Activated naive CD4-positive, alpha-beta T cell (primary cell): ENCODE results near the gene ING1.
"Not testable (repeated sequence)": the region's sequence is repeated elsewhere in the genome, so short reads cannot be mapped to it uniquely, and the experiment has no call there.

Experiments used
- DNase-seq, 4 experiments: peaks; one replicate each; lab custom pipeline; 2025; lab: John Stamatoyannopoulos, UW

ING1 gene, protein sequence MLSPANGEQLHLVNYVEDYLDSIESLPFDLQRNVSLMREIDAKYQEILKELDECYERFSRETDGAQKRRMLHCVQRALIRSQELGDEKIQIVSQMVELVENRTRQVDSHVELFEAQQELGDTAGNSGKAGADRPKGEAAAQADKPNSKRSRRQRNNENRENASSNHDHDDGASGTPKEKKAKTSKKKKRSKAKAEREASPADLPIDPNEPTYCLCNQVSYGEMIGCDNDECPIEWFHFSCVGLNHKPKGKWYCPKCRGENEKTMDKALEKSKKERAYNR

DNA sequence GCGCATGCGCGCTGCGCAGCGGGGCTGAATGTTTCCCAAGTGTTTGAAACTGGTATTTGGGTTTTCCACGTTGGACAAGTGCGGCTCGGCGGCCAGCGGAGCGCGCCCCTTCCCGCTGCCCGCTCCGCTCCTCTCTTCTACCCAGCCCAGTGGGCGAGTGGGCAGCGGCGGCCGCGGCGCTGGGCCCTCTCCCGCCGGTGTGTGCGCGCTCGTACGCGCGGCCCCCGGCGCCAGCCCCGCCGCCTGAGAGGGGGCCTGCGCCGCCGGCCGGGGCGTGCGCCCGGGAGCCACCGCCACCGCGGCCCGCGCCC is at the start of gene ING1:
Gene ING1 (plus strand): TSS at position 59 of the 311 bp plus-strand sequence. CDS start 450 bp downstream, outside the sequence.
- no peak for DNase-seq

DNA sequence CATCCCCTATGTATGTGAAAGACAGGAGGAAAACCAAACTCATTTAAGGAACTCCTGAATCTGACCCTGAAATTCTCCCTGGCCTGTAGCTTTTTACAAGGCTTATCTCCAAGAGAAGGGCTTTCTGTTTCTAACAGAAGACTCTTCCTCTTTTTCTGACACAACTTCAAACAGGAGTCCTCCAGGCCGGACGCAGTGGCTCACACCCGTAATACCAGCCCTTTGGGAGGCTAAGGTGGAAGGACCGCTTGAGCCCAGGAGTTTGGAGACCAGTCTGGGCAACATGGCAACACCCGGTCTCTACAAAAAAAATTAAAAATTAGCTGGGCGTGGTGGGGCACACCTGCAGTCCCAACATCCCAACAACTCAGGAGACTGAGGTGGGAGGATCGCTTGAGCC is 49.5 kb upstream of the ING1 start:
- DNase-seq: no peak

DNA sequence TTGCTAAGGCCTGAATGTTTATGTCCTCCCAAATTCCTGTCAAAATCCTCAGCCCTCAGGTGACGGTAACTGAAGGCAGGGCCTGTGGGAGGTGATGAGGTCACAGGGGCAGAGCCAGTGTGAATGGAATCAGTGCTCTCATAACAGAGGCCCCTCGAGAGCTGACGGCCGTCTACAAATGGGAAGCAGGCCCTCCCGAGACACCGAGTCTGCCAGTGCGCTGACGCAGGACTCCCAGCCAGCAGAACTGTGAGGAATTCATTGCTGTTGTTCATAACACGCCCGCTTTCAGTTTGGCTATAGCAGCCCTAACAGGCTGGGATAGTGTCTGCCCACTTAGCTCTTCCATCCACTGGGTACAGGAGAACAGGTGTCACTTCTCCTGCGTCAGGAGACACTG is 48.8 kb upstream of the ING1 start:
- DNase-seq: no peak

DNA sequence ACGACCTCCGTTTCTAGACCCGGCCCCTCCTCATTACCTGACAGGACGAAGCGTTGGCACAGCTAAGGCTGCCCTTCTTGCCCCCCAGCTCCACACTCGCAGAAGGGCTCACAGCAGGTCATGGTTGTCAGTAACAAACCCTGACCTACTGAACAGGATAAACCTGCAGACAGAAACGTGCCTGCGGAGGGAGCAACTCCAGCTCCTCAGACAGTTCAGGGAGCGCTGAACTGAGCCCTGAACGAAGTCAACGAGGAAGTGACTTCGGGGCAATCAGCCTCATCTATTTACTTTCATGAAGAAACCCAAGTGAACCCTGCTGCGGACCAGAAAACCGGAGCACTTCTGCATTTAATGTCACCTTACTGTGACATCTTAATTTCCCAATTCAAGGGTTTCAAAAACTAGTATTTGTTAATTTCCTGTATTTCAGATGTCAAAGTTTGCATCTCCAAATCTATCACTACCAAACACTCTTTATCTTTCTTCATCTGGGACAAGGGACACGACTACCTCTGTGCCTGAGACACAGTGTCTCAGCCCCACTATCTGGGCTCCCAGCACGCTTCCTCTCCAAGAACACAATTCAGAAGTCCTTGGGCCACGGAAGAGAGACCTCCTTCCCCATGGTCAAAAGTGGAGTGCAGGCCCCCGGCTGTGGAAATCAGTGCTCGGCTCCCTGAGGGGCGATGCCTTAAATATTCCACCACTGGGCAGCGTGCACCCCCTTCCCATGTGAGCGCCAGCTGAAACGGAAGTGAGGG is 47.8 kb upstream of the ING1 start:
- no peak for DNase-seq

DNA sequence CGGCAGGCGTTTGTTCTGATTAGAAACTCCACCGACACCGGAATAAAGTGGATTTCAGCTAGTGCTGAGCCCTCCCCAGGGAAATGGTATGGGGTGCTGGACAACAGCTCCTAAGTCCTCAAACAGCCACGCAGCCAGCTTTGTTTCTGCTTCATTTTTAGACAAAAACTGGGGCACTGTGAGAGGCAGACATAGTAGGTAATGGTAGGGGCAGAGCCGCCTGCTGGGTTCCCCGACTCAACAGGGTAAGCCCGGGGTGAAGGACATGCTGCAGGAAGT is 47.3 kb upstream of the ING1 start:
- no peak for DNase-seq

DNA sequence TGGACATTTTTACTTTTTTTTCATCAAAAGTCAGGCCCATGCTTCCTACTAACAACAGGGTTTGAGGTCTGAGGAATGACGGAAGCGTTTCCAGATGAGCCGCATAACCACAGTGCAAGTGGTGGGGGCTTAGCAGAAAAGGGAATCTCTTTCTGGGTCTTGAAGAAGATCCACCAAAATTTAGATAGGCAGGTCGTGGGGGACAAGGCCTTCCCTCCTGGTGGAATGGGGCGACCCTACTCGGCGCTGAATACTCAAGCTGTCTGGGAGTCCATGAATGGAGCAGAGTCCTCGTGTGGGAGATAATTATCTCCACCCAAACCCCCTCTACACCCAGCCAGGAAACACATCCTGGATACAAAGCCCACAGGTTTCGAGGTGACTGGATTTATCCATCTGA is 44.5 kb upstream of the ING1 start:
- DNase-seq: no peak

DNA sequence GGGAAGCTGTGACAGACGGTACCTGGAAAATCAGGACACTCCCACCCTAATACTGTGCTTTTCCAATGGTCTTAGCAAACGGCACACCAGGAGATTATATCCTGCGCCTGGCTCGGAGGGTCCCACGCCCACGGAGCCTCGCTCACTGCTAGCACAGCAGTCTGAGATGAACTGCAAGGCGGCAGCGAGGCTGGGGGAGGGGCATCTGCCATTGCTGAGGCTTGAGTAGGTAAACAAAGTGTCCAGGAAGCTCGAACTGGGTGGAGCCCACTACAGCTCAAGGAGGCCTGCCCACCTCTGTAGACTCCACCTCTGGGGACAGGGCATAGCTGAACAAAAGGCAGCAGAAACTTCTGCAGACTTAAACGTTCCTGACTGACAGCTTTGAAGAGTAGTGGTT is 43.7 kb upstream of the ING1 start:
- DNase-seq: not testable (repeated sequence)

DNA sequence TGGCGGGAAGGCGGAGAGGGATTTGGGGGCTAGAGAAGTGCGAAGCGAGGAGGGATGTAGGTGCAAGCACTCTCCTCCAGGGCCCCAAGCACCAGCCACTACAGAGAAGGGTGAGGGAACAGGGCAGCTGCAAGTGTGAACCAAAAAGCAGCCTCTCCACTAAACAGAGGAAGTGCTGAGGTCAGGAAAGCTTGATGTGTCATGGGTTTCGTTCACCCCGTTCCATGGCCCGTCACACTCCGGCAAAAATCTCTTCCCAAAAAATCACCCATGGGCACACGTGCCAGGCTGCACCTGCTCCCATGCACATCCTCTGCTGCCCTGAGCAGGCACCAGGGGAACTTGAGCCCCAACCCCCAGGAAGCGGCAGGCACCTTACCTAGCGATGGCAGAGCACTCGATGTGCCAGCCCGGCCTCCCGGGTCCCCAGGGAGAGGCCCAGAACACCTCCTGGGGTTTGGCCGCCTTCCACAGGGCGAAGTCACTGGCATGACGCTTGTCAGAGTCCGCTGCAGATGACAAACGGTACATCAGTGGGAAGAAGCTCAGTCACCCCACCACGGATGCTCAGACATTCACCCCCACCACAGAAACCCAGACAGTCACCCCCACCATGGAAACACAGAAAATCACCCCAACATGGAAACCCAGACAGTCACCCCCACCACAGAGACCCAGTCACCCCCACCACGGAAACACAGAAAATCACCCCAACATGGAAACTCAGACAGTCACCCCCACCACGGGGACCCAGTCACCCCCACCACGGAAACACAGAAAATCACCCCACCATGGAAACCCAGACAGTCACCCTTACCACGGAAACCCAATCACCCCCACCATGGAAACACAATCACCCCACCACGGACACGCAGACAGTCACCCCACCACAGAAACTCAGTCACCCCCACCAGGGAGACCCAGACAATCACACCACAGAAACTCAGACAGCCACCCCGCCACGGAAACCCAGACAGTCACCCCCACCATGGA is 36.6 kb upstream of the ING1 start:
- no peak for DNase-seq

DNA sequence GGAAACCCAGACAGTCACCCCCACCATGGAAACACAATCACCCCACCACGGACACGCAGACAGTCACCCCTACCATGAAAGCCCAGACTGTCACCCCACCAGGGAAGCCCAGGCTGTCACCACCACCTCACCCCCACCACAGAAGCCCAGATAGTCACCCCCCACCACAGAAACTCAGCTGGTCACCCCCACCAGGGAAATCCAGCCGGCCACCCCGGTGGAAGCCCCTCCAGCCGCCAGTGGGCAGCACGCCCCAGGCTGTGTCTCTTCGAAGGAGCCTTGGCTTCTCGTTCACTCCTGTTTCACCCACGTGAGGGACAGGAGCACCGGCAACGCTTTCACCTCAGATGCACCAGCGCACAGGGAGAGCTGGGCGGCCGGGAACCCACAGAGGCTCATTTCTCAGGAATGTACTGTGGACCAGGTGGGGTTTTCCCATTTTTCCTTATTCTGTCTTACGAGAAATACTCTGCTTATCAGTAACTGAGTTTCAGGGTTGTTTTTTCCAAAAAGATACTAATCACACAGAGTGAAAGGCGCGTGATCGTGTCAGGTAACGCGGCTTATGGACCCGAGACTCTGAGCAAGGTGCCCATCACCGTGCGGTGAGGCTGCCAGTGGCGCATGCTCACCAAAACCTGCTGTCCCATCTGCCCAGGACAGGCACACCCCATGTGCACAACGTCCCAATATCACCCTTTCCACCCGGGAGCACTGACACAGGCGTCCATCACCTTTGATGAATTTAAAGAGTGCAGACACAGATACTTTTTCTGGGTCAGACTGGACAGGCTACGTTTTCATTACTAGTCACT is 35.6 kb upstream of the ING1 start:
- no peak for DNase-seq

DNA sequence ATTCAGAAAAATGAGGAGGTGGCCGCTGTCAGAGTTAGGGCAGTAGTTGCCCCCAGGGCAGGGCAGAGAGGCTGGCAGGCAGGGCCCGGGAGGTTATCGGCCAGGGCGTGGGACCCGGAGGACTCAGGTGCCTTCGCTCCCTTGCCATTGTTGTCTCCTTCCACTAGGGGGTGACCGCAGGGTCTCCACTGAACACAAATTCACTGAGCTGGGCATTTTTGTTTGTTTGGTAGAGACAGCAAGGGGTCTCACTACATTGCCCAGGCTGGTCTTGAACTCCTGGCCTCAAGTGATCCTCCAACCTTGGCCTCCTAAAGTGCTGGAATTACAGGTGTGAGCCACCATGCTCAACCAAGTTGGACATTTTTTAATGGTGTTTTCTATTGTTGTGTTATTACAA is 32.6 kb upstream of the ING1 start:
- no peak for DNase-seq

DNA sequence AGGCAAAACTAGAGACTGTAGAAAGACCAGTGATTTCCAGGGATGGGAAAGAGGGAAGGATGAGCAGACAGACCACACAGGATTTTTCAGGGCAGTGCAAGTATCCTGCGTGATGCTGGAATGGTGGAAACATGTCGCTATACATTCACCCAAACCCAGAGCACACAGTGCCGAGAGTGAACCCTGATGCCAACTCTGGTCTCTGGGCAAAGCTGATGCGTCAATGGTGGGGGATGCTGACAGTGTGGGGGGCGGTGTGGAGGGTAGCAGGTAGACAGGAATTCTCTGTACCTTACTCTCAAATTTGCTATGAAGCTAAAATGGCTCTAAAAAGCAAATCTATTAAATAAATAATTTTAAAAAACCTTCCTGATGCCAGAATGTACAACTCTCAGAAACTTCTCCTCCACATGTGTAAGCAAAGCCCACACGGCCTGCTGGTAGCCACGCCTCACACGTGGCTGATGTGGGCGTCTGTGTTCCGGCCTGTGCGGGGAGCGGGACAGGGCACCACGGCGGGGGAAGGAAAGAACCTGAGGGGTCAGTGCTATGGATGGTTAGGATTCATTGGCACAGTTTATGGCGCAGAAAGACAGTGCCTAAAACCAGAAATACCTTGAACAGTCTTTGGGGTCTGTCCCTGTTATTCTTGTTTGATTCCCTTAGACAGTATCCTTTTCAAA is 31.5 kb upstream of the ING1 start:
- DNase-seq: no peak

DNA sequence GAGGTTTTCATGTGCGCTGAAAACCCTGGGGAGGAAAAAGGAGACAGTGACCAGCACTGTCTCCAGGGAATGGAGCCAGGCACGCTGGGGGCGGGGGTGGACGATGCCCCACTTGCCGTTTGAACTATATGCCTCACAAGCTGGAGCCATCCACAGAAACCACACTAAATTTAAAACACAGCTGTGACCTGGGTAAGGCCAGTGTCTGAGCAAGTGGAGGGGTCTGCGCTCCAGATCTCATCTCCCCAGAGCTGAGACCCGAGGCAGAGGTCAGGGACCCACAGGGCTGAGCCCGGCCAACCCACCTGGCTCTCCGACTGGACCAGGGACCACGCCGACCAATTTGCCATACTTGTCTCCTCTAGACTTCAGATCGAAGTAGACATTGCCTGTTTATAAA is 30.8 kb upstream of the ING1 start:
- no peak for DNase-seq

DNA sequence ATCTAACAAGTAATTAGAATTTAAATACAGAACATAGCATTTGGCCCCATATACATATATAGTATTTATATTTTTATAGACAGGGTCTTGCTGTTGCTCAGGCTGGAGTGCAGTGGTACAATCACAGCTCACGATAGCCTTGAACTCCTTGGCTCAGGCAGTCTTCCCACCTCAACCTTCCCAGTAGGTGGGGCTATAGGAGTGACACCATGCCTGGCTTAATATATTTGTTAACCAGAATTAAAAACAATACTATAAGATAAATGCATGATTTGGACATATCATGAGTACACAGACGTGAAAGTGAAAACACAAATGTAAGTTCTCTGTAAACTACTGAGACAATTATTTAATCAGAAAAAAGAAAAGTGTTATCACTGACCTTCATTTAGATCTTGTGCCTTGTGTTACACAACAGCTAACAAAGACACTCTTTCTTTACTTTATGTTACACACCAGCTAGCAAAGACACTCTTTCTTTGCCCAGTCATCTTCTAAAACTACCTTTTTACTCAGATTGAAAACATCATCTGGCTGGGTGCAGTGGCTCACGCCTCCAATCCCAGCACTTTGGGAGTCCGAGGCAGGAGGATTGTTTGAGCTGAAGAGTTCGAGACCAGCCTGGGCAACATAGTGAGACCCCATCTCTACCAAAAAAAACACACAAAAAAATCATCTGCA is 30.2 kb upstream of the ING1 start:
- DNase-seq: no peak

DNA sequence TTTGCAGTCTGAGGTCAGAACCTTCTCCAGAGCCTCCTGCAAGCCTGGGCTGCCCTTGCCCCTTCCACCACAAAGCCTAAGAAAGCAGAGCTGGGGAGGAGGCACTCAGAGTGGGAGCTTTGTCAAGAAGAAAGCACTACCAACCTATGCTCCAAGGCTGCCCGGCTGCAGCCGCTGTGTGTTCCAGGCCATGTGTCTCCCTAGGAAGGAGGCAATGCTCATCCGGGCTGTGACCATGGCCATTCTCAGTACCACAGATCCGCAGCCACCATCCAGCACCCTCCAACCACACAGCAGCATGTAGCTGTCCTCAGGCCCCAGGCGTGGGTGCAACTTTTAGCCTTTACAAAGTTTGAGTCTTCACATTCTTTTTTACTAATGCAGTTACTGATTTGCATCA is 29.6 kb upstream of the ING1 start:
- DNase-seq: no peak

DNA sequence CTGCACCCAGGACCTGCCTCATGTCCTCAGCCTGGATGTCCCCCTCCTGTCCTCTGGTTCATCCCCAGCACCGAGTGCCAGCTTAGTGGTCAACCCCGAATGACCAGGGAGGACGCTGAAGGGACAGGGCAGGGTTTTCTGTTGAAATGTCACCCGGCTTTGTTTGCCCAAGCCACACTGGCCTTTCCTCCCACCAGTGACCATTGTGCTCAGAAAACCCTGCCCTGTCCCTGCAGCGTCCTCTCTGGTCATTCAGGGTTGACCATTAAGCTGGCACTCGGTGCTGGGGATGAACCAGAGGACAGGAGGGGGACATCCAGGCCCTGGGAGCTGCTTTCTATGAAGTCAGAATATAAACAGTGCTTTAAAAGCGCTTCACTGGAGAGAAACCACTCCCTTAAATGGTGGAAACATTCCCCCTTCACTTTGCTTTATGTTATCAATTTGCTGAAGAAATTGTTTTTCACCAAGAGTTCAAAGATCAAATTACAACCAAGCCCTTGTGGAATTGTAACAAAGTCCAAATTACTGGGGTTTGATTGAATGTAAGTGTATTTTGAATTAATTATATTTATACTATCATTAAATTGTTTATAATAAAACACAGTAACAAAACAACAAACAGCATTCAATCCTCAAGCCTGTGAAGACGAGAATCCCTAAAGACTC is 29.0 kb upstream of the ING1 start:
- DNase-seq: no peak

DNA sequence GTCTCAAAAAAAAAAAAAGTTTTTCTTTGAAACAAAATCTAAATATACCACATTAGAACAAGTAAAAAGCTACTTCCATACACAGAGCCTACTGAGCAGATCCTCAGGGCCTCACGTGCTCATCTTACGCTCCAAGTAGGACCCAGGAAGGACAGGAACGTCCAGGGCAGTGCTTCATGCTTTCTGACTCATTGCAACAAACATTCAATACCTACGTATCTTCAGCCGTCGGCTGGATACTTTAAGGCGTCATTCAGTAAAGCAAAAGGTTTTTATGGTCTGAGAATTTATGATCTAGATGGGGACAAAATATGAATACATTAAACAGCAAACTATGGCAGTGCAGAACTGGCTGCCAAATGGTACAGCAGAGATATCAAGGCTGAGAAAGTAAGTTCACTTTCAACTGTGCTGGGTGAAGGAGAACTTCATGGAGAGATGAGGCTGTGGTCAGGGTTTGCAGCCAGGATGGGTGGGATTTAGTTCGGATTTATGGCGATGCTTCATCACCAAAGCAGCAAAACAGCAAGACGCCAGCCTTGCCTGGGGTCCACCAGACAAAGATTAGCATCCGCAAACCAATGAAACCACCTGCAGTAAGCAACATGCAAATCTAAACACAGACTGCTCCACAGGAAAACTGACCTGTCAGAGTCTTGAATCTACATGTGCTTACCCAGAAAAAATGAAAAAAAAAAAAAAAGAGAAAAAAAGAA is 28.0 kb upstream of the ING1 start:
- no peak for DNase-seq

DNA sequence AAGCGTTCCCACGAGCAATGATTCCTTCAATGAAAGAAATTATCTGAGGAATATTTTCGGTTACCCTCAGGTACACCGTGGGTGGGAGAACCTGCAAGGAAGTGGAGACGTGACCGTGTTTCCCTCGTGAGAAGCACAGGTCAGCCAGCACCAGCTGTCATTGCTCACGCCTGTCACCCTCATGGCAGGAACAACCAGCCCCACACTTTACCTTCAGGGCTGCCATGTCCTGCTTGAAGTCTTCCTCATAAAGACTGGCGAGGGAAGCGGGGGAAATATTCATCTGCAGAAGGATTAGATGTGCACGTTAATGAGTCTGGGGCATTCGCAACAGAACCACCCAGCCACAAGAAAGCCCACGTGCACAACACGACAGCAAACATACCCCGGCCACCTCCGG is 25.8 kb upstream of the ING1 start:
- DNase-seq: no peak

DNA sequence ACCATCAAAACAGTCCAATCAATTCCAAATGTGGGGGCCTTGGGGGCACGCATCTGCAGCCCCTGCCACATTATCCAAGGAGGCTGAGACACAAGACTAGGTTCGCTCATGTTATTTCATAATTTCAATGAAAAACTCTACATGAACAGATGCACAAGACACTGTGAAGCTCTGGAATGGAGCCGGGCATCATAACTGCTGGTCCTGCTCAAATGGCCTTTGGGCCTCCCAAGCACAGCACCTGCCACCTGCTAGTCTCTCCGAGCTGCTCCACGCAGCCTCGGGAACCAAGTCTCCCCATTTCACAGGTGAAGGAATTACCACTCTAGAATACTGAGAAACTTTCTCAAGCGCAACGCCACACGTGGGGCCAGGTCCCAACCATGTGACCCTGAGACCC is 24.5 kb upstream of the ING1 start:
- DNase-seq: no peak

DNA sequence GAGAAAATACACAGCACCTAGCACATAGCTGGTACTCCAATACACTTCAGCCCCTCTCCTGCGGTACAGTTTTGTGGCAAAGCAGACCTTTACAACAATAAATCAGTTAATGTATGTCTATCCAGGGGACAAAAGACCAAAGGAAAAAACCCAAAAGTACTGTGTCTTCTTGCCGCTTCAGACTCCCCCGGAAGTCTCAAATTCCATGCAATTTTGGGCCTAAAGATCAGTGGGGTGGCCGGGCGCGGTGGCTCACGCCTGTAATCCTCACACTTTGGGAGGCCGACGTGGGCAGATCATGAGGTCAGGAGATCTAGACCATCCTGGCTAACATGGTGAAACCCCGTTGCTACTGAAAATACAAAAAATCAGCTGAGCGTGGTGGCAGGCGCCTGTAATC is 23.8 kb upstream of the ING1 start:
- no peak for DNase-seq

DNA sequence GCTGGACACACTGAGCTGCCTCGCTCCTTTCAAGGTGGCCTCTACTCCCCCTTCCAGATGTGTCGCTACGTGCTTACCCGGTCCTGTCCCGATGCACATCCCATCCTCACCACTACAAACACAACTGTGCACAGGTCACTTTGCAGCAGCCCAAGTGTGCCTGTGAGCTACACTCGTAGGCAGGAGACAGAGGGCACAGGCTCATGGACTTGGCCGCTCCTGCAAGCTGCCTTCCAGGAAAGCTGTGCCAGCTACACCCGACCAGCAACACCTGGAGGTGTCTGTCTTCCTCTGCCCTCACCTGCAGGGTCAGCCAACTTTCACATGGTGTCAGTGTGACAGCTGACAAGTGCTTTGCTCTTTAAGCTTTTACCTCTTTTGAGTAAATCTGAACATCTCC is 23.0 kb upstream of the ING1 start:
- no peak for DNase-seq
